Lower leg skin (tissue), 4 donors: Measurements from ENCODE around the gene RPS6KL1. TPM values are rescaled to one million over a fixed set of nuclear protein-coding genes. Genes with fewer than 3 reads are reported as not detected.
A peak's percentile ranks its signal among the peaks of the same experiment; 100 is the strongest.
"Not testable (repeated sequence)": the region's sequence is repeated elsewhere in the genome, so short reads cannot be mapped to it uniquely, and the experiment has no call there.

Source experiments
- DNase-seq, 2 donors: peaks; one replicate each; pipeline ENCODE4 v3.0.0-alpha.2; 2019; ENCODE audit warnings: low spot score in 2 of 2
- H3K4me3 ChIP-seq: fragments of 200-600 bp; sonication (generic); 2 replicates; pipeline ENCODE4 v1.5.1; 2017; ENCODE audit warnings: mild to moderate bottlenecking, low read depth; ENCODE audit not compliant: poor library complexity, severe bottlenecking
- CTCF ChIP-seq, 3 donors: fragments of 450-650 bp; IDR thresholded peaks; one replicate each; pipeline ENCODE4 v1.5.1; 2016; ENCODE audit warnings: antibody characterized with exemption in 3 of 3, mild to moderate bottlenecking in 3 of 3, moderate library complexity in 2 of 3
- POLR2A ChIP-seq, 2 donors: fragments of 450-650 bp; IDR thresholded peaks; one replicate each; pipeline ENCODE4 v1.6.1; 2016 to 2017; ENCODE audit warnings: antibody characterized with exemption in 2 of 2, mild to moderate bottlenecking in 1 of 2, moderate library complexity in 1 of 2
- WGBS, 2 donors: methylation state at CpG; one replicate each; pipeline ENCODE4 v1.1.5; 2018; 5-methylcytosine and 5-hydroxymethylcytosine counted together
- intact Hi-C: fragments of 100-400 bp; cut with DNase I; formaldehyde crosslinking; loops from one replicate; pipeline ENCODE4 v1.15.0; 2023; ENCODE audit warnings: low total_unique reads
- total RNA-seq, 4 donors: library from RNA; depleted of rRNA; stranded (reverse); fragments of >200 nt; gene quantifications; one replicate each; pipeline ENCODE4 v1.1.0, GENCODE V29; 2016

The RPS6KL1 gene
- total RNA-seq, 4 donors from 2014 or later, result 0.38 to 3.7 (median 2.1) TPM

- TF ChIP-seq CTCF (IDR thresholded peaks at IDR 0.05) (no peak), POLR2A (IDR thresholded peaks at IDR 0.05) (no peak)
- 86 to 91% methylated on average over 9 of the region's 9 CpGs for whole genome bisulfite sequencing, 2 donors
- no peak for DNase-seq
- H3K4me3 ChIP-seq, result no peak overlapping the region
- intact Hi-C loops, result no loop called here
These were observed 12.3 kb upstream of the RPS6KL1 start for GRCh38 chr14:74935360-74935680.

GRCh38 chr14:74934476-74935359, 11.7 kb upstream of the RPS6KL1 start:
- no peak for TF ChIP-seq CTCF (IDR thresholded peaks at IDR 0.05)
- no peak for TF ChIP-seq POLR2A (IDR thresholded peaks at IDR 0.05)
- H3K4me3 ChIP-seq, result no peak overlapping the region
- WGBS, 2 donors, result 69 to 70% methylated on average over 20 to 26 of the region's 26 CpGs
- no peak for DNase-seq
- intact Hi-C loops, result no loop called here

GRCh38 chr14:74934041-74934440, 11.0 kb upstream of the RPS6KL1 start:
- 48 to 58% methylated on average over 4 of the region's 4 CpGs for WGBS, 2 donors
- intact Hi-C loops, result no loop called here
- DNase-seq, result no peak

GRCh38 chr14:74932936-74933335, 9.9 kb upstream of the RPS6KL1 start:
- WGBS, 2 donors, result 76 to 80% methylated on average over 4 of the region's 4 CpGs
- DNase-seq, H3K4me3 ChIP-seq, intact Hi-C loops: not testable (repeated sequence)

More at GRCh38 chr14:74934041-74934440, 11.0 kb upstream of the RPS6KL1 start:
- no peak overlapping the region for H3K4me3 ChIP-seq
- TF ChIP-seq POLR2A (IDR thresholded peaks at IDR 0.05) (no peak), CTCF (IDR thresholded peaks at IDR 0.05) (no peak)

GRCh38 chr14:74932401-74932901, 9.4 kb upstream of the RPS6KL1 start:
- DNase-seq, result peak in 1 of 2 donors; percentile 51
- no peak overlapping the region for H3K4me3 ChIP-seq
- intact Hi-C loops, result no loop called here
- WGBS, 2 donors, result 29 to 40% methylated on average over 6 of the region's 6 CpGs
- no peak for TF ChIP-seq CTCF (IDR thresholded peaks at IDR 0.05)
- no peak for TF ChIP-seq POLR2A (IDR thresholded peaks at IDR 0.05)

- whole genome bisulfite sequencing, 2 donors, result 81 to 84% methylated on average over 9 of the region's 9 CpGs
- DNase-seq, intact Hi-C loops, H3K4me3 ChIP-seq: not testable (repeated sequence)
These were observed 8.7 kb upstream of the RPS6KL1 start for GRCh38 chr14:74931744-74932143.

- intact Hi-C loops, result no loop called here
- H3K4me3 ChIP-seq, result no peak overlapping the region
- TF ChIP-seq CTCF (IDR thresholded peaks at IDR 0.05) (no peak), POLR2A (IDR thresholded peaks at IDR 0.05) (no peak)
- WGBS, 2 donors, result 64 to 65% methylated on average over 6 of the region's 6 CpGs
- DNase-seq, result no peak
These were observed 6.2 kb upstream of the RPS6KL1 start for GRCh38 chr14:74929242-74929641.
